Left lung (tissue), 10 donors: ENCODE data around the gene GUK1. TPM values are rescaled to one million over a fixed set of nuclear protein-coding genes. Genes with fewer than 3 reads are reported as not detected.
A peak's percentile ranks its signal among the peaks of the same experiment; 100 is the strongest.

Experiments used
- ATAC-seq: fragments of 200-7000 bp; cut with Tn5 transposase; one replicate; pipeline ENCODE4 v1.9.1; 2020; ENCODE audit warnings: moderate library complexity
- DNase-seq, 4 donors: peaks; one replicate each; pipeline ENCODE4 v3.0.0-alpha.2; 2013 to 2020
- H3K27ac ChIP-seq, 2 donors: fragments of 200-600 bp; sonication (generic) in 1 of 2; one replicate each; pipeline versions ENCODE4 v1.5.0 to v1.8.0; 2020 to 2021
- H3K27me3 ChIP-seq, 2 donors: fragments of 200-600 bp; sonication (generic) in 1 of 2; one replicate each; pipeline versions ENCODE4 v1.5.0 to v1.8.0; 2020 to 2021
- H3K36me3 ChIP-seq, 2 donors: fragments of 200-600 bp; sonication (generic) in 1 of 2; one replicate each; pipeline versions ENCODE4 v1.5.0 to v1.8.0; 2020 to 2021
- H3K4me1 ChIP-seq, 2 donors: fragments of 200-600 bp; one replicate each; pipeline ENCODE4 v1.8.0; 2021
- H3K4me3 ChIP-seq, 2 donors: fragments of 200-600 bp; sonication (generic) in 1 of 2; one replicate each; pipeline versions ENCODE4 v1.5.0 to v1.8.0; 2020 to 2021; ENCODE audit warnings: mild to moderate bottlenecking in 1 of 2
- H3K9me3 ChIP-seq, 2 donors: fragments of 200-600 bp; sonication (generic) in 1 of 2; one replicate each; pipeline versions ENCODE4 v1.5.0 to v1.8.0; 2020 to 2021
- CTCF ChIP-seq, 2 donors: fragments of 200-600 bp; sonication (generic) in 1 of 2; IDR thresholded peaks; one replicate each; pipeline versions ENCODE4 v1.5.0 to v1.8.0; 2021; ENCODE audit warnings: antibody characterized with exemption in 2 of 2
- intact Hi-C, 2 donors: fragments of 100-400 bp; cut with DNase I; formaldehyde crosslinking; loops; one replicate each; pipeline versions ENCODE4 v1.11.2 to v1.14.2; 2022
- polyA plus RNA-seq, 6 donors: library from polyadenylated mRNA; unstranded; fragments of 120-200 nt; gene quantifications; one replicate each; pipeline ENCODE4 v1.2.1, GENCODE V29; 2013; ENCODE audit not compliant: insufficient read length in 6 of 6
- total RNA-seq, 2 donors: library from RNA; stranded (reverse); fragmentation: NEBNext Ultra II Directional; extraction: Animal tissue kit (Norgen Biotek cat#: 25700); gene quantifications; one replicate each; pipeline ENCODE4 v1.2.1, GENCODE V29; 2021
- donor health status: DM: no; HTN: yes; CAD: no.
- donor health status: DM: no; HTN: no; CAD: no.

Gene GUK1
- total and polyA plus RNA-seq, 8 donors = 112 to 221 (median 153) TPM

GRCh38 chr1:228139406-228139930 is 611 bp upstream of the GUK1 start:
- TF ChIP-seq CTCF (IDR thresholded peaks at IDR 0.05) = no peak
- ATAC-seq = no peak
- H3K27me3 ChIP-seq = no peaks in the 10 kb centered on the region
- intact Hi-C loops = no loop called here
- no peaks in the 10 kb centered on the region for H3K9me3 ChIP-seq
- no peak for DNase-seq
- peaks cover 22 to 45% of the 10 kb centered on the region in 2 donors for H3K4me1 ChIP-seq
- peaks cover 0 to 14% of the 10 kb centered on the region in 2 donors for H3K36me3 ChIP-seq
- peak overlapping the region; percentile 96 to 98 for H3K4me3 ChIP-seq
- peak overlapping the region; percentile 97 to 98 for H3K27ac ChIP-seq

GRCh38 chr1:228140724-228141225 is 696 bp downstream of the GUK1 start:
- Histone ChIP-seq H3K4me1 (peaks cover 22 to 53% of the 10 kb centered on the region in 2 donors), H3K27ac (peak overlapping the region; percentile 97 to 98), H3K4me3 (peak overlapping the region; percentile 96 to 98), H3K27me3 (no peaks in the 10 kb centered on the region), H3K36me3 (peaks cover 0 to 27% of the 10 kb centered on the region in 2 donors), H3K9me3 (no peaks in the 10 kb centered on the region)
- DNase-seq = peak in 1 of 4 donors; percentile 35
- no peak for TF ChIP-seq CTCF (IDR thresholded peaks at IDR 0.05)
- ATAC-seq = no peak
- intact Hi-C loops = no loop called here

GRCh38 chr1:228141226-228142044 is 1.4 kb downstream of the GUK1 start:
- H3K27me3 ChIP-seq = no peaks in the 10 kb centered on the region
- peak overlapping the region; percentile 97 to 98 for H3K27ac ChIP-seq
- no peak for TF ChIP-seq CTCF (IDR thresholded peaks at IDR 0.05)
- intact Hi-C loops = no loop called here
- DNase-seq = peak in 2 of 4 donors; percentile 42 to 76
- ATAC-seq = no peak
- H3K36me3 ChIP-seq = peaks cover 0 to 34% of the 10 kb centered on the region in 2 donors
- H3K9me3 ChIP-seq = no peaks in the 10 kb centered on the region
- peak overlapping the region; percentile 96 to 98 for H3K4me3 ChIP-seq
- peaks cover 22 to 57% of the 10 kb centered on the region in 2 donors for H3K4me1 ChIP-seq

GRCh38 chr1:228142155-228142691 is 2.1 kb downstream of the GUK1 start:
- Histone ChIP-seq H3K27ac (peak overlapping the region in 1 of 2 donors; percentile 51), H3K4me3 (peak overlapping the region in 1 of 2 donors; percentile 98), H3K36me3 (peaks cover 0 to 42% of the 10 kb centered on the region in 2 donors), H3K4me1 (peaks cover 22 to 61% of the 10 kb centered on the region in 2 donors), H3K9me3 (no peaks in the 10 kb centered on the region), H3K27me3 (no peaks in the 10 kb centered on the region)
- ATAC-seq = no peak
- no peak for TF ChIP-seq CTCF (IDR thresholded peaks at IDR 0.05)
- peak in 1 of 4 donors; percentile 73 for DNase-seq
- intact Hi-C loops = no loop called here

- no peak for DNase-seq
- no peak for TF ChIP-seq CTCF (IDR thresholded peaks at IDR 0.05)
- H3K4me3 ChIP-seq = peak overlapping the region in 1 of 2 donors; percentile 98
- no peaks in the 10 kb centered on the region for H3K9me3 ChIP-seq
- H3K27ac ChIP-seq = peak overlapping the region in 1 of 2 donors; percentile 51
- ATAC-seq = no peak
- H3K27me3 ChIP-seq = no peaks in the 10 kb centered on the region
- peaks cover 22 to 66% of the 10 kb centered on the region in 2 donors for H3K4me1 ChIP-seq
- intact Hi-C loops = no loop called here
- peaks cover 0 to 47% of the 10 kb centered on the region in 2 donors for H3K36me3 ChIP-seq
Observed at GRCh38 chr1:228142701-228143136, 2.6 kb downstream of the GUK1 start.
